Ishikawa (cell line): ENCODE results near the gene CFAP97.

Source experiments
- CREB1 ChIP-seq: IDR thresholded peaks from 2 replicates; pipeline ENCODE4 v1.6.1; 2012; ENCODE audit warnings: low read depth
- MAX ChIP-seq: IDR thresholded peaks from 2 replicates; pipeline ENCODE4 v1.6.1; 2012
- NFIC ChIP-seq: IDR thresholded peaks from 2 replicates; pipeline ENCODE4 v1.6.1; 2012
- REST ChIP-seq: IDR thresholded peaks from 2 replicates; pipeline ENCODE4 v1.6.1; 2012; ENCODE audit warnings: low read depth, mild to moderate bottlenecking
- TEAD4 ChIP-seq: IDR thresholded peaks from 2 replicates; pipeline ENCODE4 v1.6.1; 2012

- TF ChIP-seq MAX (no peak), CREB1 (no peak), TEAD4 (no peak), REST (no peak), NFIC (no peak)
Measured at GRCh38 chr4:185149392-185149791, 54.4 kb downstream of the CFAP97 start.
